ENCODE results near the gene PBX4.

DNA sequence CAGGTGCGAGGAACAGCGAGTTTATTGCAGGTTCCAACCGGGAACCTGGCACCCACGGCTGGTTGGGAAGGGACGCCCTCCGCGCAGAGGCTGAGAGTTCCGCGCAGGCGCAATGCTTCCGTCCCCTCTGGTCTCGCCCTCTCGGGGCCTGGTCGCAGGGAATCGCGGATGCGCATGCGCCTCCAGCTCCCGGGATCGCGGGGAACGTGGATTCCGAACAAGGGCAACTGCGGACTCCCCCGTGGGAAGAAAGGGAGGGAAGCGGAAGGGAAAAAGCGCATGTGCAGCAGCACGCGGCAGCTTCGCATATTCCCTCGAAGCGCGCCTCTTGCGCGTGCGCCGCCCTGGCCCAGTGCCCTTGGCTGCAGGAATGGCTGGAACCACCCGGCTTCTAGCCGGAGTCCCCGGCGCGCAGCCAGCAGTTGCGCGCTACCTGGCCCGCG, 104.3 kb downstream of the PBX4 start:
- no peak for TF ChIP-seq CTCF (IDR thresholded peaks at IDR 0.05)
- TF ChIP-seq EP300 (IDR thresholded peaks at IDR 0.05): no peak

Data from stomach (tissue), 4 donors.